ENCODE data around the gene CLRN2. TPM values are rescaled to one million over a fixed set of nuclear protein-coding genes. Genes with fewer than 3 reads are reported as not detected.
"Not testable (repeated sequence)": the region's sequence is repeated elsewhere in the genome, so short reads cannot be mapped to it uniquely, and the experiment has no call there.

Gene CLRN2
- total RNA-seq, 2 experiments from 2014 or later = not detected

- H3K9me3 Mint-ChIP-seq = no peaks in the 10 kb centered on the region
- no peak overlapping the region for H3K27ac Mint-ChIP-seq
- ChIA-PET CTCF (interaction anchor here (1.4 to 2.6 kb wide), 3 partner anchors 10 to 103 kb away, joined by 4 to 17 read pairs (median 5); no protein-coding TSS in a partner anchor), POLR2A (no interaction called here)
- H3K4me3 Mint-ChIP-seq = no peak overlapping the region
- peaks cover 6% of the 10 kb centered on the region for H3K27me3 Mint-ChIP-seq
- no peak for DNase-seq
- H3K4me1 Mint-ChIP-seq = peaks cover 5% of the 10 kb centered on the region
- no peaks in the 10 kb centered on the region for H3K36me3 Mint-ChIP-seq (ENCODE audit: low read depth)
Observed at GRCh38 chr4:17535242-17535641, 20.3 kb downstream of the CLRN2 start.

- CTCF ChIA-PET = interaction anchor here (1.4 to 2.6 kb wide), 3 partner anchors 11 to 102 kb away, joined by 4 to 17 read pairs (median 5); no protein-coding TSS in a partner anchor
- DNase-seq = no peak
- peaks cover 5% of the 10 kb centered on the region for H3K4me1 Mint-ChIP-seq
- H3K36me3 Mint-ChIP-seq (ENCODE audit: low read depth) = no peaks in the 10 kb centered on the region
- peaks cover 6% of the 10 kb centered on the region for H3K27me3 Mint-ChIP-seq
- H3K9me3 Mint-ChIP-seq = no peaks in the 10 kb centered on the region
- H3K27ac Mint-ChIP-seq = no peak overlapping the region
- POLR2A ChIA-PET = no interaction called here
- no peak overlapping the region for H3K4me3 Mint-ChIP-seq
Observed at GRCh38 chr4:17535906-17536305, 20.9 kb downstream of the CLRN2 start.

- H3K27me3 Mint-ChIP-seq; DNase-seq; H3K4me3 Mint-ChIP-seq; H3K4me1 Mint-ChIP-seq; H3K9me3 Mint-ChIP-seq; POLR2A ChIA-PET; H3K36me3 Mint-ChIP-seq (ENCODE audit: low read depth); H3K27ac Mint-ChIP-seq: not testable (repeated sequence)
- CTCF ChIA-PET = interaction anchor here (2.6 kb wide), 1 partner anchor 12 kb away, joined by 17 read pairs; no protein-coding TSS in a partner anchor
Observed at GRCh38 chr4:17537060-17537459, 22.1 kb downstream of the CLRN2 start.

- Mint-ChIP-seq H3K36me3 (ENCODE audit: low read depth) (no peaks in the 10 kb centered on the region), H3K27ac (no peak overlapping the region), H3K9me3 (no peaks in the 10 kb centered on the region), H3K4me3 (no peak overlapping the region), H3K4me1 (peaks cover 4% of the 10 kb centered on the region), H3K27me3 (peaks cover 26% of the 10 kb centered on the region)
- DNase-seq = no peak
- CTCF ChIA-PET = interaction anchor here (1.0 kb wide), 1 partner anchor 48 kb away, joined by 5 read pairs; no protein-coding TSS in a partner anchor
- POLR2A ChIA-PET = no interaction called here
Observed at GRCh38 chr4:17544205-17544604, 29.2 kb downstream of the CLRN2 start.

GRCh38 chr4:17544831-17545234 lies 29.9 kb downstream of the CLRN2 start:
- no peak for DNase-seq
- Mint-ChIP-seq H3K9me3 (no peaks in the 10 kb centered on the region), H3K27ac (no peak overlapping the region), H3K4me1 (peaks cover 4% of the 10 kb centered on the region), H3K36me3 (ENCODE audit: low read depth) (no peaks in the 10 kb centered on the region), H3K4me3 (no peak overlapping the region), H3K27me3 (peaks cover 26% of the 10 kb centered on the region)
- ChIA-PET POLR2A (interaction anchor here (1.0 kb wide), 1 partner anchor 263 kb away, joined by 3 read pairs; no protein-coding TSS in a partner anchor), CTCF (interaction anchor here (1.0 to 1.4 kb wide), 3 partner anchors 33 to 264 kb away, joined by 3 to 5 read pairs (median 5); no protein-coding TSS in a partner anchor)

- H3K27me3 Mint-ChIP-seq = peaks cover 24% of the 10 kb centered on the region
- no peak overlapping the region for H3K4me3 Mint-ChIP-seq
- ChIA-PET CTCF (interaction anchor here (1.0 to 1.4 kb wide), 3 partner anchors 32 to 263 kb away, joined by 3 to 5 read pairs (median 5); no protein-coding TSS in a partner anchor), POLR2A (interaction anchor here (0.8 to 1.0 kb wide), 2 partner anchors 31 to 262 kb away, joined by 3 to 4 read pairs; partner anchors contain the start of gene LAP3)
- no peak for DNase-seq
- H3K27ac Mint-ChIP-seq = no peak overlapping the region
- H3K4me1 Mint-ChIP-seq = peaks cover 7% of the 10 kb centered on the region
- H3K9me3 Mint-ChIP-seq = no peaks in the 10 kb centered on the region
- no peaks in the 10 kb centered on the region for H3K36me3 Mint-ChIP-seq (ENCODE audit: low read depth)
Observed at GRCh38 chr4:17545374-17546140, 30.6 kb downstream of the CLRN2 start.

GRCh38 chr4:17546222-17546621 lies 31.3 kb downstream of the CLRN2 start:
- H3K4me3 Mint-ChIP-seq = no peak overlapping the region
- H3K36me3 Mint-ChIP-seq (ENCODE audit: low read depth) = no peaks in the 10 kb centered on the region
- DNase-seq = no peak
- ChIA-PET CTCF (interaction anchor here (1.2 to 3.8 kb wide), 2 partner anchors 92 to 263 kb away, joined by 3 to 44 read pairs; partner anchors contain the start of genes DCAF16 and NCAPG), POLR2A (no interaction called here)
- no peak overlapping the region for H3K27ac Mint-ChIP-seq
- H3K4me1 Mint-ChIP-seq = peaks cover 7% of the 10 kb centered on the region
- peaks cover 21% of the 10 kb centered on the region for H3K27me3 Mint-ChIP-seq
- no peaks in the 10 kb centered on the region for H3K9me3 Mint-ChIP-seq

- H3K9me3 Mint-ChIP-seq = no peaks in the 10 kb centered on the region
- no peak overlapping the region for H3K27ac Mint-ChIP-seq
- ChIA-PET POLR2A (no interaction called here), CTCF (interaction anchor here (0.6 to 3.8 kb wide), 4 partner anchors 90 to 263 kb away, joined by 3 to 44 read pairs (median 5); partner anchors contain the start of genes DCAF16 and NCAPG)
- no peak overlapping the region for H3K4me3 Mint-ChIP-seq
- no peak for DNase-seq
- H3K4me1 Mint-ChIP-seq = peaks cover 7% of the 10 kb centered on the region
- H3K27me3 Mint-ChIP-seq = peaks cover 19% of the 10 kb centered on the region
- H3K36me3 Mint-ChIP-seq (ENCODE audit: low read depth) = no peaks in the 10 kb centered on the region
Observed at GRCh38 chr4:17546678-17547077, 31.7 kb downstream of the CLRN2 start.

GRCh38 chr4:17550549-17550948 lies 35.6 kb downstream of the CLRN2 start:
- peaks cover 15% of the 10 kb centered on the region for H3K27me3 Mint-ChIP-seq
- ChIA-PET CTCF (interaction anchor here (2.3 to 2.4 kb wide), 2 partner anchors 27 to 41 kb away, joined by 14 to 37 read pairs; partner anchors contain the start of gene LAP3), POLR2A (interaction anchor here (2.9 to 3.1 kb wide), 2 partner anchors 27 to 64 kb away, joined by 11 to 26 read pairs; partner anchors contain the start of genes LAP3 and MED28)
- no peaks in the 10 kb centered on the region for H3K9me3 Mint-ChIP-seq
- DNase-seq = no peak
- H3K4me1 Mint-ChIP-seq = peaks cover 13% of the 10 kb centered on the region
- no peaks in the 10 kb centered on the region for H3K36me3 Mint-ChIP-seq (ENCODE audit: low read depth)
- no peak overlapping the region for H3K4me3 Mint-ChIP-seq
- no peak overlapping the region for H3K27ac Mint-ChIP-seq

- H3K27ac Mint-ChIP-seq = no peak overlapping the region
- H3K4me3 Mint-ChIP-seq = no peak overlapping the region
- H3K36me3 Mint-ChIP-seq (ENCODE audit: low read depth) = no peaks in the 10 kb centered on the region
- POLR2A ChIA-PET = no interaction called here
- H3K9me3 Mint-ChIP-seq = no peaks in the 10 kb centered on the region
- DNase-seq = no peak
- H3K4me1 Mint-ChIP-seq = peaks cover 13% of the 10 kb centered on the region
- CTCF ChIA-PET = interaction anchor here (0.6 kb wide), 1 partner anchor 249 kb away, joined by 3 read pairs; no protein-coding TSS in a partner anchor
- H3K27me3 Mint-ChIP-seq = peaks cover 15% of the 10 kb centered on the region
Observed at GRCh38 chr4:17552427-17552826, 37.5 kb downstream of the CLRN2 start.

GRCh38 chr4:17554568-17554967 lies 39.6 kb downstream of the CLRN2 start:
- Mint-ChIP-seq H3K4me1 (peaks cover 9% of the 10 kb centered on the region), H3K36me3 (ENCODE audit: low read depth) (no peaks in the 10 kb centered on the region), H3K27ac (no peak overlapping the region), H3K9me3 (no peaks in the 10 kb centered on the region), H3K27me3 (peaks cover 15% of the 10 kb centered on the region), H3K4me3 (no peak overlapping the region)
- DNase-seq = no peak
- CTCF ChIA-PET = interaction anchor here (0.7 to 0.8 kb wide), 2 partner anchors 19 to 20 kb away, joined by 3 read pairs; no protein-coding TSS in a partner anchor
- POLR2A ChIA-PET = interaction anchor here (0.8 to 1.7 kb wide), 4 partner anchors 15 to 256 kb away, joined by 3 to 11 read pairs (median 4); partner anchors contain the start of genes DCAF16, LAP3 and NCAPG

GRCh38 chr4:17556498-17556897 lies 41.5 kb downstream of the CLRN2 start:
- Mint-ChIP-seq H3K27me3 (peaks cover 15% of the 10 kb centered on the region), H3K9me3 (no peaks in the 10 kb centered on the region), H3K4me1 (peaks cover 6% of the 10 kb centered on the region), H3K4me3 (no peak overlapping the region), H3K27ac (no peak overlapping the region), H3K36me3 (ENCODE audit: low read depth) (no peaks in the 10 kb centered on the region)
- DNase-seq = no peak
- POLR2A ChIA-PET = no interaction called here
- CTCF ChIA-PET = interaction anchor here (1.0 kb wide), 1 partner anchor 8 kb away, joined by 3 read pairs; no protein-coding TSS in a partner anchor

- Mint-ChIP-seq H3K27ac (no peak overlapping the region), H3K4me1 (peaks cover 6% of the 10 kb centered on the region), H3K36me3 (ENCODE audit: low read depth) (no peaks in the 10 kb centered on the region), H3K27me3 (peaks cover 12% of the 10 kb centered on the region), H3K9me3 (no peaks in the 10 kb centered on the region), H3K4me3 (no peak overlapping the region)
- DNase-seq = no peak
- CTCF ChIA-PET = interaction anchor here (1.2 to 1.4 kb wide), 2 partner anchors 9 to 78 kb away, joined by 3 to 7 read pairs; no protein-coding TSS in a partner anchor
- POLR2A ChIA-PET = interaction anchor here (0.8 to 1.2 kb wide), 3 partner anchors 11 to 20 kb away, joined by 3 to 5 read pairs (median 3); partner anchors contain the start of gene LAP3
Observed at GRCh38 chr4:17557880-17558279, 42.9 kb downstream of the CLRN2 start.

Data from activated CD4-positive, alpha-beta memory T cell treated with anti-CD3 and anti-CD28 coated beads, Interleukin-2, amount 10 ng/mL, durations not matched to agents 7 days and 5 days (primary cell).